HepG2 (cell line): Measurements from ENCODE around the gene TMEM220. TPM values are rescaled to one million over a fixed set of nuclear protein-coding genes. Genes with fewer than 3 reads are reported as not detected.

Source experiments
- BRF2 ChIP-seq: sonication (generic); formaldehyde crosslinking; IDR thresholded peaks from 2 replicates; pipeline ENCODE4 v1.8.1; 2022; ENCODE audit warnings: mild to moderate bottlenecking, missing genetic modification reagents
- ETS1 ChIP-seq: sonication (generic); formaldehyde crosslinking; IDR thresholded peaks from 2 replicates; pipeline ENCODE4 v1.4.0; 2020; ENCODE audit warnings: missing genetic modification reagents
- FOXP4 ChIP-seq: sonication (generic); formaldehyde crosslinking; IDR thresholded peaks from 2 replicates; pipeline ENCODE4 v1.4.0; 2020; ENCODE audit warnings: missing genetic modification reagents
- HDAC6 ChIP-seq: fragments of 200-600 bp; sonication (generic); IDR thresholded peaks from 2 replicates; pipeline ENCODE4 v1.7.0; 2017; ENCODE audit warnings: mild to moderate bottlenecking, antibody characterized with exemption, low read length, low read depth
- RAD51 ChIP-seq: fragments of 450-650 bp; IDR thresholded peaks from 2 replicates; pipeline ENCODE4 v1.6.1; 2016; ENCODE audit warnings: borderline replicate concordance
- ZBTB38 ChIP-seq: sonication (generic); formaldehyde crosslinking; IDR thresholded peaks from 2 replicates; pipeline ENCODE4 v1.5.1; 2020; ENCODE audit warnings: mild to moderate bottlenecking, missing genetic modification reagents
- ZNF232 ChIP-seq: sonication (generic); formaldehyde crosslinking; IDR thresholded peaks from 2 replicates; pipeline ENCODE4 v1.4.0; 2020; ENCODE audit warnings: missing genetic modification reagents, borderline replicate concordance
- ZNF362 ChIP-seq: sonication (generic); formaldehyde crosslinking; IDR thresholded peaks from 2 replicates; pipeline ENCODE4 v1.4.0; 2020; ENCODE audit warnings: missing genetic modification reagents, mild to moderate bottlenecking, borderline replicate concordance
- ZNF790 ChIP-seq: sonication (generic); formaldehyde crosslinking; IDR thresholded peaks from 2 replicates; pipeline ENCODE4 v1.8.0; 2022; ENCODE audit warnings: missing genetic modification reagents, mild to moderate bottlenecking, borderline replicate concordance
- ZXDC ChIP-seq: sonication (generic); formaldehyde crosslinking; IDR thresholded peaks from 2 replicates; pipeline ENCODE4 v1.5.0; 2020; ENCODE audit warnings: mild to moderate bottlenecking, missing genetic modification reagents
- polyA plus RNA-seq, 8 experiments: library from polyadenylated mRNA; depleted of rRNA in 3 of 8; stranded (reverse) in 7 of 8; unstranded in 1 of 8; fragments of >200 nt; fragmentation: Illumina TruSeq in 4 of 8; extraction: Trizol in 4 of 8; gene quantifications; 2 replicates each; pipeline versions ENCODE4 v1.2.1 to v1.2.3, GENCODE V29; 2011 to 2016; ENCODE audit warnings: low read depth in 4 of 8, missing spikeins in 1 of 8, mixed read lengths in 1 of 8; ENCODE audit not compliant: insufficient read depth in 1 of 8
- total RNA-seq, 5 experiments: library from RNA; depleted of rRNA; stranded (reverse); fragments of >200 nt; fragmentation: Illumina TruSeq; extraction: Trizol; gene quantifications; 2 replicates each; pipeline ENCODE4 v1.2.3, GENCODE V29; 2016; ENCODE audit warnings: low read depth in 1 of 5
- TF ChIP-seq, protein P1 (sequence below): IDR thresholded peaks from 2 replicates; pipeline ENCODE4 v1.6.1; 2018; ENCODE audit warnings: missing genetic modification reagents, mild to moderate bottlenecking, missing compliant biosample characterization
- TF ChIP-seq, protein P2 (sequence below): sonication (generic); formaldehyde crosslinking; IDR thresholded peaks from 2 replicates; pipeline ENCODE4 v1.8.0; 2022; ENCODE audit warnings: mild to moderate bottlenecking, missing genetic modification reagents, moderate library complexity
- TF ChIP-seq, protein P3 (sequence below): IDR thresholded peaks from 2 replicates; pipeline ENCODE4 v1.6.1; 2012; ENCODE audit warnings: low read length, improper control_type of control experiment

The TMEM220 gene
- total and polyA plus RNA-seq, 2 of the 13 experiments (the other 11 are each of a cell fraction or from before 2014, with no cell fraction given), result 1.3 to 2.2 TPM

GRCh38 chr17:10737168-10737622, 7.4 kb upstream of the TMEM220 start (continued):
- TF ChIP-seq, protein P1, sequence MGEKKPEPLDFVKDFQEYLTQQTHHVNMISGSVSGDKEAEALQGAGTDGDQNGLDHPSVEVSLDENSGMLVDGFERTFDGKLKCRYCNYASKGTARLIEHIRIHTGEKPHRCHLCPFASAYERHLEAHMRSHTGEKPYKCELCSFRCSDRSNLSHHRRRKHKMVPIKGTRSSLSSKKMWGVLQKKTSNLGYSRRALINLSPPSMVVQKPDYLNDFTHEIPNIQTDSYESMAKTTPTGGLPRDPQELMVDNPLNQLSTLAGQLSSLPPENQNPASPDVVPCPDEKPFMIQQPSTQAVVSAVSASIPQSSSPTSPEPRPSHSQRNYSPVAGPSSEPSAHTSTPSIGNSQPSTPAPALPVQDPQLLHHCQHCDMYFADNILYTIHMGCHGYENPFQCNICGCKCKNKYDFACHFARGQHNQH (CRISPR knock-in tag), result no peak
- TF ChIP-seq, protein P2, sequence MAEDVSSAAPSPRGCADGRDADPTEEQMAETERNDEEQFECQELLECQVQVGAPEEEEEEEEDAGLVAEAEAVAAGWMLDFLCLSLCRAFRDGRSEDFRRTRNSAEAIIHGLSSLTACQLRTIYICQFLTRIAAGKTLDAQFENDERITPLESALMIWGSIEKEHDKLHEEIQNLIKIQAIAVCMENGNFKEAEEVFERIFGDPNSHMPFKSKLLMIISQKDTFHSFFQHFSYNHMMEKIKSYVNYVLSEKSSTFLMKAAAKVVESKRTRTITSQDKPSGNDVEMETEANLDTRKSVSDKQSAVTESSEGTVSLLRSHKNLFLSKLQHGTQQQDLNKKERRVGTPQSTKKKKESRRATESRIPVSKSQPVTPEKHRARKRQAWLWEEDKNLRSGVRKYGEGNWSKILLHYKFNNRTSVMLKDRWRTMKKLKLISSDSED (CRISPR knock-in tag), result no peak
- TF ChIP-seq ETS1 (CRISPR knock-in tag), result no peak
- no peak for TF ChIP-seq ZBTB38 (CRISPR knock-in tag)
- no peak for TF ChIP-seq BRF2 (CRISPR knock-in tag)
- no peak for TF ChIP-seq ZNF362 (CRISPR knock-in tag)
- TF ChIP-seq ZNF232 (CRISPR knock-in tag), result no peak
- TF ChIP-seq ZNF790, result no peak
- TF ChIP-seq RAD51, result no peak
- TF ChIP-seq, protein P3, sequence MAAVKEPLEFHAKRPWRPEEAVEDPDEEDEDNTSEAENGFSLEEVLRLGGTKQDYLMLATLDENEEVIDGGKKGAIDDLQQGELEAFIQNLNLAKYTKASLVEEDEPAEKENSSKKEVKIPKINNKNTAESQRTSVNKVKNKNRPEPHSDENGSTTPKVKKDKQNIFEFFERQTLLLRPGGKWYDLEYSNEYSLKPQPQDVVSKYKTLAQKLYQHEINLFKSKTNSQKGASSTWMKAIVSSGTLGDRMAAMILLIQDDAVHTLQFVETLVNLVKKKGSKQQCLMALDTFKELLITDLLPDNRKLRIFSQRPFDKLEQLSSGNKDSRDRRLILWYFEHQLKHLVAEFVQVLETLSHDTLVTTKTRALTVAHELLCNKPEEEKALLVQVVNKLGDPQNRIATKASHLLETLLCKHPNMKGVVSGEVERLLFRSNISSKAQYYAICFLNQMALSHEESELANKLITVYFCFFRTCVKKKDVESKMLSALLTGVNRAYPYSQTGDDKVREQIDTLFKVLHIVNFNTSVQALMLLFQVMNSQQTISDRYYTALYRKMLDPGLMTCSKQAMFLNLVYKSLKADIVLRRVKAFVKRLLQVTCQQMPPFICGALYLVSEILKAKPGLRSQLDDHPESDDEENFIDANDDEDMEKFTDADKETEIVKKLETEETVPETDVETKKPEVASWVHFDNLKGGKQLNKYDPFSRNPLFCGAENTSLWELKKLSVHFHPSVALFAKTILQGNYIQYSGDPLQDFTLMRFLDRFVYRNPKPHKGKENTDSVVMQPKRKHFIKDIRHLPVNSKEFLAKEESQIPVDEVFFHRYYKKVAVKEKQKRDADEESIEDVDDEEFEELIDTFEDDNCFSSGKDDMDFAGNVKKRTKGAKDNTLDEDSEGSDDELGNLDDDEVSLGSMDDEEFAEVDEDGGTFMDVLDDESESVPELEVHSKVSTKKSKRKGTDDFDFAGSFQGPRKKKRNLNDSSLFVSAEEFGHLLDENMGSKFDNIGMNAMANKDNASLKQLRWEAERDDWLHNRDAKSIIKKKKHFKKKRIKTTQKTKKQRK, result no peak
- TF ChIP-seq FOXP4 (CRISPR knock-in tag), result no peak
- TF ChIP-seq HDAC6, result no peak
- TF ChIP-seq ZXDC (CRISPR knock-in tag), result no peak
